ENCODE data around the gene PALLD.

PALLD gene

DNA sequence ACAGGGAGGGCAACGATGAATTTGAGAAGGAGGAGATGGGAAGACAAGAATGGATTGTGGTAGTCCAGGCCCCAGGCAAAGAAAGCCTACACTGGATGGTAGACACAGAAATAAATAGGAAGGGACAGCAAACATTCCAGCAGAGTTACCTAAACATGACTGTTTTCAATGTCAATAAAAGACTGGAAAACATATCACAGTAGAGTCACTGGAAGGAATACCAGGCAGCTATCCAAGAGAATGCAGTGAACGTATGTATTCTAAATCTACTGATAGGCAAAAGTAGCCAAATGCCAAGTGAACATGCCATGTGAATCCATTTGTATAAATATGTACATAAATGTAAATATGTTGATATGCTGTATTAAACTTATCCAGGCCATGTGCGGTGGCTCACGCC, 183.0 kb downstream of the PALLD start:
- TF ChIP-seq, protein P1, sequence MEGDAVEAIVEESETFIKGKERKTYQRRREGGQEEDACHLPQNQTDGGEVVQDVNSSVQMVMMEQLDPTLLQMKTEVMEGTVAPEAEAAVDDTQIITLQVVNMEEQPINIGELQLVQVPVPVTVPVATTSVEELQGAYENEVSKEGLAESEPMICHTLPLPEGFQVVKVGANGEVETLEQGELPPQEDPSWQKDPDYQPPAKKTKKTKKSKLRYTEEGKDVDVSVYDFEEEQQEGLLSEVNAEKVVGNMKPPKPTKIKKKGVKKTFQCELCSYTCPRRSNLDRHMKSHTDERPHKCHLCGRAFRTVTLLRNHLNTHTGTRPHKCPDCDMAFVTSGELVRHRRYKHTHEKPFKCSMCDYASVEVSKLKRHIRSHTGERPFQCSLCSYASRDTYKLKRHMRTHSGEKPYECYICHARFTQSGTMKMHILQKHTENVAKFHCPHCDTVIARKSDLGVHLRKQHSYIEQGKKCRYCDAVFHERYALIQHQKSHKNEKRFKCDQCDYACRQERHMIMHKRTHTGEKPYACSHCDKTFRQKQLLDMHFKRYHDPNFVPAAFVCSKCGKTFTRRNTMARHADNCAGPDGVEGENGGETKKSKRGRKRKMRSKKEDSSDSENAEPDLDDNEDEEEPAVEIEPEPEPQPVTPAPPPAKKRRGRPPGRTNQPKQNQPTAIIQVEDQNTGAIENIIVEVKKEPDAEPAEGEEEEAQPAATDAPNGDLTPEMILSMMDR (IDR thresholded peaks at IDR 0.05; ENCODE audit: insufficient read depth, missing control alignments): no peak
- FAIRE-seq (no peak), DNase-seq (ENCODE audit: insufficient read length, low spot score) (no peak)

DNA sequence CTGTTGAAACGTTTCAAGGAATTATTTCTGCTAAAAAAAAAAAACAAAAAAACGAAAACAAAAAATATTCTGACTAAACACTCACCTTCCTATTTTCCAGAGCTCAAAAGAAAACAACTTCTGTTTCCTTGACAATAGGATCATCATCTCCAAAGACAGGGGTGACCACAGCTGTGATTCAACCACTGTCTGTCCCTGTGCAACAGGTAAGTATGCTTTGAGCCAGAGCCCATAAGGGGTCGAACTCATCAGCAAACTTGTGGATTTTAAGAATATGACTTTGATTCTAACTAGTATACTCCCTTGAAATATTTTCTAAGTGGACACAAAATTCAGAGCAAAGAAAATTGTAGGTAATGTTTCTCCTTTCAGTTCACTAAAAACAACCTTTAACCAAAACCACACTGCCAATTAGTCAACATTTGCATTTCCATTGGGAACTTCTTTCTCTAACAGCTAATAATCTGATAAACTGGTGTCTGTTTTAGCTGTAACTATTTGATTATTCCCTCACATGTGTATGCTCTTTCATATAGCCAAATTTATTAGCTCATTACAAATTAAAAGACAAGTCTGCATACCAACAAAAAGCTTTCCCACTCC, 186.1 kb downstream of the PALLD start:
- TF ChIP-seq, protein P1 (IDR thresholded peaks at IDR 0.05; ENCODE audit: insufficient read depth, missing control alignments): no peak
- no peak for FAIRE-seq
- DNase-seq (ENCODE audit: insufficient read length, low spot score): no peak

DNA sequence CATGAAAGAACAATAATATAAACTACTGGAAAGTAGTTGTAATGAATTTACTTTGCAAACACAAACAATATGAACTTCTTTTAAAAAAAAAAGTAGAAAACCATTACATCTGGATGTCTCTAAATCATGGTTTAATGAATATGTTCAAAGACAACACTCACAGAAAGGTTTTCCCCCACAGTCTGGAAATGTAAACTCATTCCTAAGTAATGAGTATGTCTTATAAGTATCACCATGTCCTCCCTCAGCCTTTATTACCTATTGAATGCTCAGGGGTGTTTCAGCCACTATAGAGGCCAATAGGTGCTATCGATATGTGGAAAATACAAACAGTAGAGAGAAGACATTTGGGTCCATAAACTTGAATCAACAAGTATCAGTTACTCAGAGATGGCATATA, 186.7 kb downstream of the PALLD start:
- TF ChIP-seq, protein P1 (IDR thresholded peaks at IDR 0.05; ENCODE audit: insufficient read depth, missing control alignments): no peak
- FAIRE-seq (no peak), DNase-seq (ENCODE audit: insufficient read length, low spot score) (no peak)

DNA sequence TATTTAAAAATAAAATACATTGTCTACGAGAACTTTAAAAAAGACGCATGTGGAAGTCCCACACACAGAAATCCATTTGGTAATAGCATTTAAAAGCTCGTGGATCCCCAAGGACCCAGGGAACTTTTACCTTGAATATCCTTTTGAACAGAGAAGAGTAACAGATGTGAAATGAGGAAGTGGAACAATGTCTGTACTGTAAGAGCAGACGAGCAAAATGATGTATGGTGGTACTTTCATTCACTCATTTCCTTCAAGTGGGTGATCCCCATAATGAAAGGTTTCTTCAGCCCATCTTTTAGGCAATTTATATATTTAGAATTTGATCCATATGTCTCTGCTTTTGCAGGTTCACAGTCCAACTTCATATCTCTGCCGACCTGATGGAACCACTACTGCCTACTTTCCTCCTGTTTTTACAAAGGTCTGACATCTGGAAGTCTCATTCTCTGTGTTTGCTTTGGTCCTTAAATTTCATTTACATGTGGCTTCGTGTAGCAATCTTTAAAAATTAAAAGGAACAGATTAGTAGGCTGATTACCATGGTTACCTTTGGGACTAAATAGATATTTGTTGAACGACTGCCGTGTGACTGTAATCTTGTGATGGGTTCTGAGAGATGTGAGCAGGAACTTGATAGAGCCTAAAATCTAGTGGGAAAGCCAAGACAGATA, 188.4 kb downstream of the PALLD start:
- TF ChIP-seq, protein P1 (IDR thresholded peaks at IDR 0.05; ENCODE audit: insufficient read depth, missing control alignments): no peak
- FAIRE-seq: no peak
- no peak for DNase-seq (ENCODE audit: insufficient read length, low spot score)

DNA sequence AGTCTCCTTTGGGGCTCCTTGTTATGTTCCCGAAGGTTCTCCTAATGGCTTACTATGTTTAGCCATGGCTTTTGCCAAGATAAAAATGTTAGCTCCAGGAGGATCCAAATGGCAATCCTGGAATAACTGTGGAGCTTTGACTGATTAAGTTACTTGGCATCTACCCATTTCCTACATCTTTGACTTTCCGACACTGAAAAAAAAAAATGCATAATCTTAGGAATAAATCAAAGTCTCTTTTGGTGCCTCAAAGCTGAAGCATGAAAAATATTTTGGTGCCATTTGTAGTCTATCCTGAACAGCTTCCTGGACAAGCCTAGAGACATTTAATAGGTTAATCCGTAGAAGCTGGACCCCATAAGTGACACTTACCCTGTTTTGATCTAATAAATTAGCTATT, 191.7 kb downstream of the PALLD start:
- DNase-seq (ENCODE audit: insufficient read length, low spot score): no peak
- FAIRE-seq: no peak
- TF ChIP-seq, protein P1 (IDR thresholded peaks at IDR 0.05; ENCODE audit: insufficient read depth, missing control alignments): no peak

DNA sequence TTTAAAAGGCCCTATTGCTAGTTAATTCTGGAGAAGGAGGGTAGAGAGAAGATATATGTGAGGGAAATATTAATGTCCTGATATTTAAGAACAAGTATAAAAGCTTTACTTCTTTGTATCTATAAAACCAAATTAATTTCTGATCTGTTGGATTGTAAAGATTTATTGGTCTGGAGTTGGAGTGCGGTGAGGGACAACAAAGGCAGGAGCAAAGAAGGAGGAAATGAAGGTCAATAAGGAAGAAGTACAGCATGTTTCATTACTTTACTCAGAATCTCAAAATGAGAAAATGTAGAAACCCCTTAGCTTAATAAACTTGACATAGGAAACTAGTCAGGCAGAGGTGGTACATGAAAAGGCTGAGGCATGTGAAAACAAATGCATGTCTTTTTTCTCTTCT, 192.9 kb downstream of the PALLD start:
- DNase-seq (ENCODE audit: insufficient read length, low spot score): no peak
- FAIRE-seq: no peak
- TF ChIP-seq, protein P1 (IDR thresholded peaks at IDR 0.05; ENCODE audit: insufficient read depth, missing control alignments): no peak

DNA sequence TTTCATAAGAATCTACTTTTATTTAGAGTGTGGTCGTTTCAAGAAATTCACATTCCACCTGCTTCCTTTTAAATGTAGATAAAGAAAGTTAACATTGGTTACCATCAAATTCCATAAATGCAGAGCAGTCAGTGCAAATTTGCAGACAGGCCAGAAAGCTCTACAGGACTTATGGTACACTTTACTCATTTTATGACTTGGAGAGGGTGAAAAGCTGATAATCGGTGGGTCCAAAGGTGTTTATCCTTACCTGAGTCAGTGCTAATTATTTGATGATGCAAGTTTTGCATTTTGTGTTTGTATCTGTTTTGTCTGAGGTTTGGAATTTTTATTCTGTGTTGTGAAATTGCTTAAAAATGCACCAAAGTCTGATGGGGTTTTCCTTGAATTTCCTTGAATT, 193.3 kb downstream of the PALLD start:
- FAIRE-seq (no peak), DNase-seq (ENCODE audit: insufficient read length, low spot score) (no peak)
- TF ChIP-seq, protein P1 (IDR thresholded peaks at IDR 0.05; ENCODE audit: insufficient read depth, missing control alignments): no peak

Data from D721Med (cell line).